Activated CD8-positive, alpha-beta T cell treated with anti-CD3 and anti-CD28 coated beads for 36 hours (primary cell): ENCODE measurements around the gene CRAT. TPM values are rescaled to one million over a fixed set of nuclear protein-coding genes. Genes with fewer than 3 reads are reported as not detected.

Source experiments
- ATAC-seq: fragments of 200-7000 bp; cut with Tn5 transposase; one replicate; pipeline ENCODE4 v1.10.0; 2021; ENCODE audit warnings: mild to moderate bottlenecking, moderate library complexity
- CTCF ChIA-PET: fragments of 350-600 bp; sonication (Branson Sonifier 250); formaldehyde crosslinking; loops from one replicate; lab custom pipeline; 2021; ENCODE audit warnings: antibody characterized with exemption; lab: Charles Lee
- POLR2A ChIA-PET: fragments of 350-600 bp; sonication (Branson Sonifier 250); formaldehyde crosslinking; loops from one replicate; lab custom pipeline; 2021; ENCODE audit warnings: antibody characterized with exemption; lab: Charles Lee
- DNase-seq: peaks from one replicate; pipeline ENCODE4 v3.0.0-alpha.2; 2020
- H3K27ac Mint-ChIP-seq: one replicate; pipeline ENCODE4 v1.8.0; 2021; ENCODE audit warnings: mild to moderate bottlenecking, mixed read lengths
- H3K27me3 Mint-ChIP-seq: one replicate; pipeline ENCODE4 v1.8.0; 2021; ENCODE audit warnings: mixed read lengths
- H3K36me3 Mint-ChIP-seq: one replicate; pipeline ENCODE4 v1.8.0; 2021; ENCODE audit warnings: low read depth, mixed read lengths
- H3K4me1 Mint-ChIP-seq: one replicate; pipeline ENCODE4 v1.8.0; 2021; ENCODE audit warnings: low read depth, mixed read lengths
- H3K4me3 Mint-ChIP-seq: one replicate; pipeline ENCODE4 v1.8.0; 2021; ENCODE audit warnings: mild to moderate bottlenecking, moderate library complexity, mixed read lengths
- H3K9me3 Mint-ChIP-seq: one replicate; pipeline ENCODE4 v1.8.0; 2021; ENCODE audit warnings: mixed read lengths
- CTCF ChIP-seq: fragments of 200-600 bp; IDR thresholded peaks from one replicate; pipeline ENCODE4 v1.8.0; 2022; ENCODE audit warnings: antibody characterized with exemption, mild to moderate bottlenecking
- intact Hi-C: fragments of 100-400 bp; cut with micrococcal nuclease; formaldehyde crosslinking; loops from one replicate; pipeline ENCODE4 v1.10.0; 2022
- total RNA-seq, 2 experiments: library from RNA; stranded (reverse); gene quantifications; one replicate each; pipeline ENCODE4 v1.2.3, GENCODE V29; 2021

Gene CRAT
- total RNA-seq, 2 experiments from 2014 or later = 11.8 to 12.7 TPM

- ATAC-seq = no peak
Observed at GRCh38 chr9:129142138-129142935, 31.7 kb upstream of the CRAT start.

GRCh38 chr9:129141066-129142041 lies 30.8 kb upstream of the CRAT start:
- intact Hi-C loops = no loop called here
- Mint-ChIP-seq H3K36me3 (peaks cover 26% of the 10 kb centered on the region), H3K27ac (peak overlapping the region; percentile 93), H3K4me1 (peaks cover 42% of the 10 kb centered on the region), H3K4me3 (peak overlapping the region; percentile 80), H3K9me3 (no peaks in the 10 kb centered on the region), H3K27me3 (no peaks in the 10 kb centered on the region)
- ChIA-PET POLR2A (interaction anchor here (1.4 to 2.2 kb wide), 4 partner anchors 31 to 40 kb away, joined by 3 to 8 read pairs (median 5); partner anchors contain the start of gene IER5L), CTCF (interaction anchor here (0.8 to 7.4 kb wide), 22 partner anchors 7 to 482 kb away, joined by 3 to 131 read pairs (median 12); partner anchors contain the start of genes C9orf50 and NTMT1)
- DNase-seq = peak; percentile 61
- no peak for TF ChIP-seq CTCF
- ATAC-seq = no peak

More at GRCh38 chr9:129142138-129142935, 31.7 kb upstream of the CRAT start:
- H3K27ac Mint-ChIP-seq = peak overlapping the region; percentile 93
- ChIA-PET POLR2A (interaction anchor here (0.6 to 2.2 kb wide), 3 partner anchors 32 to 347 kb away, joined by 3 to 8 read pairs (median 6); partner anchors contain the start of gene IER5L), CTCF (interaction anchor here (0.6 to 7.4 kb wide), 57 partner anchors 8 to 621 kb away, joined by 3 to 131 read pairs (median 4); partner anchors contain the start of genes ASB6, C9orf50, NTMT1 and PRRX2)
- no peak for TF ChIP-seq CTCF
- H3K4me3 Mint-ChIP-seq = peak overlapping the region; percentile 43
- H3K36me3 Mint-ChIP-seq = peaks cover 26% of the 10 kb centered on the region
- no peak for DNase-seq
- intact Hi-C loops = no loop called here
- H3K9me3 Mint-ChIP-seq = no peaks in the 10 kb centered on the region
- no peaks in the 10 kb centered on the region for H3K27me3 Mint-ChIP-seq
- peaks cover 42% of the 10 kb centered on the region for H3K4me1 Mint-ChIP-seq

- intact Hi-C loops = no loop called here
- H3K27ac Mint-ChIP-seq = peak overlapping the region; percentile 93
- H3K36me3 Mint-ChIP-seq = peaks cover 23% of the 10 kb centered on the region
- no peaks in the 10 kb centered on the region for H3K9me3 Mint-ChIP-seq
- DNase-seq = peak; percentile 40
- ATAC-seq = peak; percentile 28
- peaks cover 42% of the 10 kb centered on the region for H3K4me1 Mint-ChIP-seq
- ChIA-PET CTCF (interaction anchor here (0.6 to 7.4 kb wide), 24 partner anchors 9 to 483 kb away, joined by 3 to 131 read pairs (median 6); partner anchors contain the start of genes C9orf50 and NTMT1), POLR2A (interaction anchor here (0.6 to 2.5 kb wide), 11 partner anchors 11 to 484 kb away, joined by 3 to 9 read pairs (median 3); no protein-coding TSS in a partner anchor)
- peak overlapping the region; percentile 80 for H3K4me3 Mint-ChIP-seq
- TF ChIP-seq CTCF = no peak
- no peaks in the 10 kb centered on the region for H3K27me3 Mint-ChIP-seq
Observed at GRCh38 chr9:129140397-129141065, 29.9 kb upstream of the CRAT start.

- H3K4me3 Mint-ChIP-seq = peak overlapping the region; percentile 80
- H3K4me1 Mint-ChIP-seq = peaks cover 42% of the 10 kb centered on the region
- intact Hi-C loops = loop anchor here (5.0 kb wide), 1 partner anchor 472 kb away; no protein-coding TSS in a partner anchor
- peak; percentile 92 for DNase-seq
- CTCF ChIA-PET = interaction anchor here (0.6 to 7.4 kb wide), 30 partner anchors 9 to 484 kb away, joined by 3 to 131 read pairs (median 4); partner anchors contain the start of genes C9orf50, IER5L and NTMT1
- peak; percentile 91 for ATAC-seq
- H3K27ac Mint-ChIP-seq = peak overlapping the region; percentile 93
- no peaks in the 10 kb centered on the region for H3K27me3 Mint-ChIP-seq
- H3K36me3 Mint-ChIP-seq = peaks cover 23% of the 10 kb centered on the region
- no peak for TF ChIP-seq CTCF
- H3K9me3 Mint-ChIP-seq = no peaks in the 10 kb centered on the region
- POLR2A ChIA-PET = interaction anchor here (0.9 to 2.5 kb wide), 10 partner anchors 22 to 485 kb away, joined by 3 to 9 read pairs (median 3); no protein-coding TSS in a partner anchor
Observed at GRCh38 chr9:129139993-129140396, 29.4 kb upstream of the CRAT start.
